Activated CD8-positive, alpha-beta memory T cell treated with anti-CD3 and anti-CD28 coated beads, Interleukin-2, amount 50 U/mL, for 48 hours (primary cell): ENCODE data around the gene ATP1B4.

Experiments
- DNase-seq: peaks from one replicate; pipeline ENCODE4 v3.0.0-alpha.2; 2020

The ATP1B4 gene

GRCh38 chrX:120377179-120377578 lies 15.3 kb downstream of the ATP1B4 start:
- no peak for DNase-seq

- no peak for DNase-seq
These were observed 15.8 kb downstream of the ATP1B4 start for GRCh38 chrX:120377715-120378114.

GRCh38 chrX:120378570-120378969 lies 16.7 kb downstream of the ATP1B4 start:
- DNase-seq, result no peak

- DNase-seq, result no peak
These were observed 18.2 kb downstream of the ATP1B4 start for GRCh38 chrX:120379937-120380681.

- no peak for DNase-seq
These were observed 18.8 kb downstream of the ATP1B4 start for GRCh38 chrX:120380699-120381098.

GRCh38 chrX:120401301-120401700 lies 39.4 kb downstream of the ATP1B4 start:
- DNase-seq, result no peak

- DNase-seq, result no peak
These were observed 40.5 kb downstream of the ATP1B4 start for GRCh38 chrX:120402369-120402768.

- no peak for DNase-seq
These were observed 44.7 kb downstream of the ATP1B4 start for GRCh38 chrX:120406638-120407037.

GRCh38 chrX:120408168-120408567 lies 46.3 kb downstream of the ATP1B4 start:
- no peak for DNase-seq

- DNase-seq, result no peak
These were observed 57.6 kb downstream of the ATP1B4 start for GRCh38 chrX:120419463-120419862.

GRCh38 chrX:120426599-120426998 lies 64.7 kb downstream of the ATP1B4 start:
- DNase-seq, result no peak

GRCh38 chrX:120428309-120428708 lies 66.4 kb downstream of the ATP1B4 start:
- no peak for DNase-seq

- no peak for DNase-seq
These were observed 68.1 kb downstream of the ATP1B4 start for GRCh38 chrX:120429776-120430540.
